Activated CD4-positive, alpha-beta T cell treated with anti-CD3 and anti-CD28 coated beads for 36 hours (primary cell): ENCODE measurements around the gene GHRL. TPM values are rescaled to one million over a fixed set of nuclear protein-coding genes. Genes with fewer than 3 reads are reported as not detected.
"Not testable (repeated sequence)": the region's sequence is repeated elsewhere in the genome, so short reads cannot be mapped to it uniquely, and the experiment has no call there.

ENCODE experiments used
- ATAC-seq: fragments of 200-7000 bp; cut with Tn5 transposase; one replicate; pipeline ENCODE4 v1.10.0; 2021; ENCODE audit warnings: mild to moderate bottlenecking, moderate library complexity
- CTCF ChIA-PET: fragments of 350-600 bp; sonication (Branson Sonifier 250); formaldehyde crosslinking; loops from one replicate; lab custom pipeline; 2021; ENCODE audit warnings: antibody characterized with exemption; lab: Charles Lee
- POLR2A ChIA-PET: fragments of 350-600 bp; sonication (Branson Sonifier 250); formaldehyde crosslinking; loops from one replicate; lab custom pipeline; 2021; ENCODE audit warnings: antibody characterized with exemption, inconsistent platforms; lab: Charles Lee
- DNase-seq: peaks from one replicate; pipeline ENCODE4 v3.0.0-alpha.2; 2020
- H3K27ac Mint-ChIP-seq: one replicate; pipeline ENCODE4 v1.8.0; 2021; ENCODE audit warnings: mixed read lengths
- H3K27me3 Mint-ChIP-seq: one replicate; pipeline ENCODE4 v1.8.0; 2021; ENCODE audit warnings: mixed read lengths
- H3K36me3 Mint-ChIP-seq: one replicate; pipeline ENCODE4 v1.8.0; 2021; ENCODE audit warnings: low read depth, mixed read lengths
- H3K4me1 Mint-ChIP-seq: one replicate; pipeline ENCODE4 v1.8.0; 2021; ENCODE audit warnings: mixed read lengths
- H3K4me3 Mint-ChIP-seq: one replicate; pipeline ENCODE4 v1.8.0; 2021; ENCODE audit warnings: mild to moderate bottlenecking, moderate library complexity, mixed read lengths
- H3K9me3 Mint-ChIP-seq: one replicate; pipeline ENCODE4 v1.8.0; 2021; ENCODE audit warnings: low read depth, mixed read lengths
- intact Hi-C, 2 experiments: fragments of 100-400 bp; cut with DNase I in 1 of 2; cut with micrococcal nuclease in 1 of 2; formaldehyde crosslinking; loops; one replicate each; pipeline versions ENCODE4 v1.14.2 to v1.15.1; 2022 to 2024; cut with DNase I, micrococcal nuclease
- total RNA-seq, 2 experiments: library from RNA; stranded (reverse); gene quantifications; one replicate each; pipeline ENCODE4 v1.2.3, GENCODE V29; 2021

The GHRL gene
- total RNA-seq, 2 experiments from 2014 or later = 0.19 to 0.30 TPM

- H3K27ac Mint-ChIP-seq, H3K9me3 Mint-ChIP-seq, DNase-seq, H3K4me3 Mint-ChIP-seq, H3K27me3 Mint-ChIP-seq, ATAC-seq, intact Hi-C loops: not testable (repeated sequence)
- CTCF ChIA-PET = interaction anchor here (0.6 to 3.7 kb wide), 2 partner anchors 9 to 111 kb away, joined by 3 to 29 read pairs; no protein-coding TSS in a partner anchor
- POLR2A ChIA-PET = interaction anchor here (0.6 to 0.9 kb wide), 3 partner anchors 9 to 32 kb away, joined by 3 to 7 read pairs (median 4); no protein-coding TSS in a partner anchor
- H3K36me3 Mint-ChIP-seq = peaks cover 48% of the 10 kb centered on the region
- peaks cover 47% of the 10 kb centered on the region for H3K4me1 Mint-ChIP-seq
Measured at GRCh38 chr3:10272476-10272875, 20.3 kb downstream of the GHRL start.

GRCh38 chr3:10269443-10269842, 23.3 kb downstream of the GHRL start:
- Mint-ChIP-seq H3K4me1 (peaks cover 63% of the 10 kb centered on the region), H3K27me3 (no peaks in the 10 kb centered on the region), H3K4me3 (no peak overlapping the region), H3K9me3 (no peaks in the 10 kb centered on the region), H3K27ac (peak overlapping the region; percentile 21), H3K36me3 (peaks cover 64% of the 10 kb centered on the region)
- intact Hi-C loops = no loop called here
- DNase-seq = no peak
- ChIA-PET CTCF (interaction anchor here (0.8 to 1.0 kb wide), 3 partner anchors 9 to 12 kb away, joined by 3 to 4 read pairs (median 3); no protein-coding TSS in a partner anchor), POLR2A (interaction anchor here (0.6 kb wide), 1 partner anchor 240 kb away, joined by 4 read pairs; no protein-coding TSS in a partner anchor)
- ATAC-seq = no peak

GRCh38 chr3:10268930-10269329, 23.8 kb downstream of the GHRL start:
- Mint-ChIP-seq H3K36me3 (peaks cover 62% of the 10 kb centered on the region), H3K4me1 (peaks cover 63% of the 10 kb centered on the region), H3K4me3 (no peak overlapping the region), H3K27me3 (no peaks in the 10 kb centered on the region), H3K27ac (peak overlapping the region; percentile 21), H3K9me3 (no peaks in the 10 kb centered on the region)
- CTCF ChIA-PET = interaction anchor here (0.8 to 1.0 kb wide), 3 partner anchors 8 to 11 kb away, joined by 3 to 4 read pairs (median 3); no protein-coding TSS in a partner anchor
- ATAC-seq (no peak), DNase-seq (no peak)
- intact Hi-C loops = no loop called here
- POLR2A ChIA-PET = interaction anchor here (0.5 kb wide), 1 partner anchor 152 kb away, joined by 3 read pairs; no protein-coding TSS in a partner anchor

- Mint-ChIP-seq H3K4me1 (peaks cover 64% of the 10 kb centered on the region), H3K4me3 (no peak overlapping the region), H3K27me3 (no peaks in the 10 kb centered on the region), H3K9me3 (no peaks in the 10 kb centered on the region), H3K27ac (no peak overlapping the region), H3K36me3 (peaks cover 64% of the 10 kb centered on the region)
- POLR2A ChIA-PET = interaction anchor here (0.6 kb wide), 1 partner anchor 18 kb away, joined by 3 read pairs; no protein-coding TSS in a partner anchor
- ATAC-seq (no peak), DNase-seq (no peak)
- intact Hi-C loops = no loop called here
- CTCF ChIA-PET = interaction anchor here (1.0 kb wide), 1 partner anchor 18 kb away, joined by 3 read pairs; no protein-coding TSS in a partner anchor
Measured at GRCh38 chr3:10268116-10268515, 24.6 kb downstream of the GHRL start.

- peaks cover 66% of the 10 kb centered on the region for H3K36me3 Mint-ChIP-seq
- CTCF ChIA-PET = not testable (repeated sequence)
Measured at GRCh38 chr3:10266936-10267335, 25.8 kb downstream of the GHRL start.

GRCh38 chr3:10265833-10266232, 26.9 kb downstream of the GHRL start:
- intact Hi-C loops = no loop called here
- H3K4me3 Mint-ChIP-seq = no peak overlapping the region
- no peaks in the 10 kb centered on the region for H3K9me3 Mint-ChIP-seq
- ChIA-PET CTCF (interaction anchor here (4.2 kb wide), 1 partner anchor 15 kb away, joined by 52 read pairs; the partner anchor contains the start of gene TATDN2), POLR2A (no interaction called here)
- H3K27me3 Mint-ChIP-seq = no peaks in the 10 kb centered on the region
- DNase-seq (no peak), ATAC-seq (no peak)
- peaks cover 73% of the 10 kb centered on the region for H3K4me1 Mint-ChIP-seq
- H3K36me3 Mint-ChIP-seq = peaks cover 67% of the 10 kb centered on the region
- H3K27ac Mint-ChIP-seq = peak overlapping the region; percentile 47

More at GRCh38 chr3:10266936-10267335, 25.8 kb downstream of the GHRL start:
- POLR2A ChIA-PET, H3K9me3 Mint-ChIP-seq, H3K4me3 Mint-ChIP-seq, DNase-seq, ATAC-seq, H3K27me3 Mint-ChIP-seq, intact Hi-C loops: not testable (repeated sequence)
- Mint-ChIP-seq H3K27ac (peak overlapping the region; percentile 16), H3K4me1 (peaks cover 67% of the 10 kb centered on the region)

- Mint-ChIP-seq H3K36me3 (peaks cover 74% of the 10 kb centered on the region), H3K4me1 (peaks cover 85% of the 10 kb centered on the region), H3K27ac (peak overlapping the region; percentile 91), H3K9me3 (no peaks in the 10 kb centered on the region), H3K27me3 (no peaks in the 10 kb centered on the region), H3K4me3 (peak overlapping the region; percentile 59)
- ATAC-seq = peak; percentile 94
- peak; percentile 86 for DNase-seq
- CTCF ChIA-PET = interaction anchor here (0.6 to 4.4 kb wide), 40 partner anchors 8 to 519 kb away, joined by 3 to 52 read pairs (median 4); partner anchors contain the start of genes IL17RE, TATDN2 and VHL
- POLR2A ChIA-PET = interaction anchor here (0.6 to 1.7 kb wide), 10 partner anchors 9 to 151 kb away, joined by 3 to 7 read pairs (median 4); partner anchors contain the start of gene TATDN2
- intact Hi-C loops = loop anchor here in 1 of 2 experiments (1.0 to 5.0 kb wide), 2 partner anchors 14 to 237 kb away; partner anchors contain the start of gene FANCD2
Measured at GRCh38 chr3:10263646-10264363, 28.9 kb downstream of the GHRL start.

GRCh38 chr3:10262027-10262426, 30.7 kb downstream of the GHRL start:
- no peak for ATAC-seq
- CTCF ChIA-PET = interaction anchor here (0.6 to 4.4 kb wide), 7 partner anchors 11 to 223 kb away, joined by 3 to 52 read pairs (median 4); partner anchors contain the start of gene TATDN2

GRCh38 chr3:10260211-10260701, 32.5 kb downstream of the GHRL start:
- Mint-ChIP-seq H3K9me3 (no peaks in the 10 kb centered on the region), H3K4me3 (no peak overlapping the region), H3K36me3 (peaks cover 74% of the 10 kb centered on the region), H3K27ac (peak overlapping the region; percentile 69), H3K4me1 (peaks cover 81% of the 10 kb centered on the region), H3K27me3 (no peaks in the 10 kb centered on the region)
- ATAC-seq = no peak
- no peak for DNase-seq
- intact Hi-C loops = loop anchor here in 1 of 2 experiments (5.0 kb wide), 1 partner anchor 233 kb away; the partner anchor contains the start of gene FANCD2
- POLR2A ChIA-PET = no interaction called here
- CTCF ChIA-PET = interaction anchor here (1.0 to 4.4 kb wide), 2 partner anchors 9 to 22 kb away, joined by 3 to 31 read pairs; no protein-coding TSS in a partner anchor

More at GRCh38 chr3:10262027-10262426, 30.7 kb downstream of the GHRL start:
- H3K36me3 Mint-ChIP-seq = peaks cover 69% of the 10 kb centered on the region
- peaks cover 77% of the 10 kb centered on the region for H3K4me1 Mint-ChIP-seq
- POLR2A ChIA-PET = no interaction called here
- H3K27ac Mint-ChIP-seq = peak overlapping the region; percentile 70
- H3K27me3 Mint-ChIP-seq = no peaks in the 10 kb centered on the region
- no peak overlapping the region for H3K4me3 Mint-ChIP-seq
- H3K9me3 Mint-ChIP-seq = no peaks in the 10 kb centered on the region
- intact Hi-C loops = loop anchor here in 1 of 2 experiments (5.0 kb wide), 1 partner anchor 235 kb away; the partner anchor contains the start of gene FANCD2
- DNase-seq = no peak

GRCh38 chr3:10259798-10260197, 32.9 kb downstream of the GHRL start:
- no peaks in the 10 kb centered on the region for H3K27me3 Mint-ChIP-seq
- intact Hi-C loops = loop anchor here in 1 of 2 experiments (5.0 kb wide), 1 partner anchor 232 kb away; the partner anchor contains the start of gene FANCD2
- peaks cover 76% of the 10 kb centered on the region for H3K36me3 Mint-ChIP-seq
- peaks cover 82% of the 10 kb centered on the region for H3K4me1 Mint-ChIP-seq
- no peak overlapping the region for H3K4me3 Mint-ChIP-seq
- no peak for ATAC-seq
- no peak for DNase-seq
- ChIA-PET POLR2A (no interaction called here), CTCF (interaction anchor here (0.7 to 1.0 kb wide), 2 partner anchors 10 to 14 kb away, joined by 3 read pairs; no protein-coding TSS in a partner anchor)
- peak overlapping the region; percentile 69 for H3K27ac Mint-ChIP-seq
- no peaks in the 10 kb centered on the region for H3K9me3 Mint-ChIP-seq

GRCh38 chr3:10259036-10259435, 33.7 kb downstream of the GHRL start:
- Mint-ChIP-seq H3K4me3 (no peak overlapping the region), H3K27ac (peak overlapping the region; percentile 69), H3K36me3 (peaks cover 78% of the 10 kb centered on the region)

More at GRCh38 chr3:10259036-10259435, 33.7 kb downstream of the GHRL start:
- CTCF ChIA-PET = interaction anchor here (0.7 kb wide), 2 partner anchors 15 to 221 kb away, joined by 3 to 4 read pairs; no protein-coding TSS in a partner anchor
- Mint-ChIP-seq H3K9me3 (no peaks in the 10 kb centered on the region), H3K27me3 (no peaks in the 10 kb centered on the region), H3K4me1 (peaks cover 82% of the 10 kb centered on the region)
- intact Hi-C loops = no loop called here
- POLR2A ChIA-PET = no interaction called here
- ATAC-seq = no peak
- no peak for DNase-seq
